SK-N-SH treated with all-trans-retinoic acid at 6 μM for 48 hours (cell line): Measurements from ENCODE around the gene PCDHGC3.

Source experiments
- ATAC-seq: fragments of 200-7000 bp; cut with Tn5 transposase; 3 replicates; pipeline ENCODE4 v1.9.1; 2020; ENCODE audit warnings: mild to moderate bottlenecking, moderate library complexity
- ARNTL ChIP-seq: fragments of 450-650 bp; formaldehyde crosslinking; IDR thresholded peaks from 2 replicates; pipeline ENCODE4 v1.5.0; 2020; ENCODE audit warnings: low read depth, mild to moderate bottlenecking, moderate library complexity, borderline replicate concordance
- BACH2 ChIP-seq: fragments of 250-450 bp; sonication (Bioruptor Pico); IDR thresholded peaks from 2 replicates; pipeline ENCODE4 v1.9.0; 2021; ENCODE audit warnings: mild to moderate bottlenecking, borderline replicate concordance
- ESRRG ChIP-seq: fragments of 250-450 bp; sonication (Bioruptor Pico); IDR thresholded peaks from 2 replicates; pipeline ENCODE4 v1.6.1; 2021; ENCODE audit warnings: mild to moderate bottlenecking
- GLIS3 ChIP-seq: fragments of 250-450 bp; sonication (Bioruptor Pico); IDR thresholded peaks from 2 replicates; pipeline ENCODE4 v1.5.0; 2020; ENCODE audit warnings: mild to moderate bottlenecking, moderate library complexity
- ISL1 ChIP-seq: fragments of 250-450 bp; sonication (Bioruptor Pico); IDR thresholded peaks from 2 replicates; pipeline ENCODE4 v2.1.2; 2022; ENCODE audit warnings: mild to moderate bottlenecking, moderate library complexity
- POU6F1 ChIP-seq: fragments of 250-450 bp; sonication (Bioruptor Pico); IDR thresholded peaks from 2 replicates; pipeline ENCODE4 v1.8.0; 2021; ENCODE audit warnings: low read depth, mild to moderate bottlenecking, moderate library complexity, borderline replicate concordance
- RARB ChIP-seq: fragments of 250-450 bp; sonication (Bioruptor Pico); IDR thresholded peaks from 2 replicates; pipeline ENCODE4 v1.8.0; 2021; ENCODE audit warnings: mild to moderate bottlenecking, moderate library complexity
- SNAI2 ChIP-seq: fragments of 250-450 bp; sonication (Bioruptor Pico); IDR thresholded peaks from 2 replicates; pipeline ENCODE4 v1.5.0; 2020; ENCODE audit warnings: mild to moderate bottlenecking, moderate library complexity
- TCF4 ChIP-seq: fragments of 250-450 bp; sonication (Bioruptor Pico); IDR thresholded peaks from 2 replicates; pipeline ENCODE4 v1.8.0; 2021; ENCODE audit warnings: mild to moderate bottlenecking, moderate library complexity, borderline replicate concordance
- TOX ChIP-seq: fragments of 250-450 bp; sonication (Bioruptor Pico); IDR thresholded peaks from 2 replicates; pipeline ENCODE4 v1.8.0; 2021; ENCODE audit warnings: mild to moderate bottlenecking, moderate library complexity, borderline replicate concordance
- TSHZ2 ChIP-seq: fragments of 250-450 bp; sonication (Bioruptor Pico); IDR thresholded peaks from 2 replicates; pipeline ENCODE4 v1.5.0; 2020; ENCODE audit warnings: mild to moderate bottlenecking, moderate library complexity
- ZC3H10 ChIP-seq: fragments of 250-450 bp; sonication (Bioruptor Pico); IDR thresholded peaks from 2 replicates; pipeline ENCODE4 v1.5.1; 2021; ENCODE audit warnings: mild to moderate bottlenecking, moderate library complexity
- ZFP3 ChIP-seq: fragments of 250-450 bp; sonication (Bioruptor Pico); IDR thresholded peaks from 2 replicates; pipeline ENCODE4 v1.5.0; 2020; ENCODE audit warnings: mild to moderate bottlenecking, moderate library complexity
- ZFP30 ChIP-seq: fragments of 450-650 bp; formaldehyde crosslinking; IDR thresholded peaks from 2 replicates; pipeline ENCODE4 v1.5.0; 2022; ENCODE audit warnings: mild to moderate bottlenecking, moderate library complexity
- ZNF70 ChIP-seq: fragments of 450-650 bp; formaldehyde crosslinking; IDR thresholded peaks from 2 replicates; pipeline ENCODE4 v1.5.0; 2020; ENCODE audit warnings: mild to moderate bottlenecking, moderate library complexity
- ZNF8 ChIP-seq: fragments of 450-650 bp; formaldehyde crosslinking; IDR thresholded peaks from 2 replicates; pipeline ENCODE4 v1.5.0; 2020; ENCODE audit warnings: mild to moderate bottlenecking, moderate library complexity
- TF ChIP-seq, protein P1 (sequence below): fragments of 250-450 bp; sonication (Bioruptor Pico); IDR thresholded peaks from 2 replicates; pipeline ENCODE4 v1.5.1; 2021; ENCODE audit warnings: mild to moderate bottlenecking, moderate library complexity
- TF ChIP-seq, protein P2 (sequence below): fragments of 250-450 bp; sonication (Bioruptor Pico); IDR thresholded peaks from 2 replicates; pipeline ENCODE4 v1.8.0; 2020; ENCODE audit warnings: mild to moderate bottlenecking, moderate library complexity, borderline replicate concordance

The PCDHGC3 gene

DNA sequence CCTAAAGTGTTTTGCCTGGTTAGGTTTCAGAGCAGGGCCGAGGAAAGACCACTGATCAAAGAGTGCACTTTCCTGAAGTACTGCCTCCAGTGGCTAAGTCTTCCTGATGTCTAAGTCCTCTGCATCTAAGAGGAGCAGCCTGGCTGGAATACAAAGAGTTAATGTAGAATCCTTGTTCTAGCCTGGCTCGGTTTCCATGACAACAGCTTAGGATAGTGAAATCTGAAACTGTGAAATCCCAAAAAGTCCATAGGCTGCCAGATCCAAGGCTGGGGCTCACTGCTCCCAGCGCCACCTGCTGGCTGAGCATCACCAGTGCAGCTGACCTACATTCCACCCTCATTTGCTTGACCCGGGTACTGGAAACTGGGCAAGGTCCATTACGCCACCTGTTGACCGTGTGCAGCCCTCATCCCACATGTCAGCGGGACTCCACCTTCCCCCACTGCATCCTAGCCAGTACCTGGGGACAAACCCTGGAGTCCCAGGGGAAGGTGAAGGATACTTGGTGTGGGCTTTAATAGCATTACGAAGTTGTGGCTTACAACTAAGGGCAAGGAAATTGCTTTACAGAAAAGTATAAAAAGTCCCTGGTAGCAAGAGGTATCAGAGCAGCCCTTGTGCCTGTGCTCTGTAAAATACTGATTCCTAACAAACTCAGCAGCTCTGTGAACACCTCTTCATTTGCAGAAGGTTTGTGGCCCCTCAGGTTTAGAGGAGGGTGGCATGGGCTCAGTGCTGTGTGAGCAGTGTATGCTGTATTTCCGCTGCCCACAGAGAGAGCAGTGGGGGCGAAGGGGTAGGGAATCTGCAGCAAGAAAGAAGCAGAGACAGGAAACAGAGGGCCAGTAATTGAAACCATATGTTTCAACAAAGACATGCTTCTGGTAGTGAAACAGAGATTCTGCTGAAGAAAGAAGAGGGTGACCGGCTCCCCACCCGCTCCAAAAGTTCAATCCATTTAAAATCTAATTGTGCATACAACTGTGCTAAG, 49.1 kb downstream of the PCDHGC3 start:
- ATAC-seq, result peak; percentile 81
- TF ChIP-seq, protein P1, sequence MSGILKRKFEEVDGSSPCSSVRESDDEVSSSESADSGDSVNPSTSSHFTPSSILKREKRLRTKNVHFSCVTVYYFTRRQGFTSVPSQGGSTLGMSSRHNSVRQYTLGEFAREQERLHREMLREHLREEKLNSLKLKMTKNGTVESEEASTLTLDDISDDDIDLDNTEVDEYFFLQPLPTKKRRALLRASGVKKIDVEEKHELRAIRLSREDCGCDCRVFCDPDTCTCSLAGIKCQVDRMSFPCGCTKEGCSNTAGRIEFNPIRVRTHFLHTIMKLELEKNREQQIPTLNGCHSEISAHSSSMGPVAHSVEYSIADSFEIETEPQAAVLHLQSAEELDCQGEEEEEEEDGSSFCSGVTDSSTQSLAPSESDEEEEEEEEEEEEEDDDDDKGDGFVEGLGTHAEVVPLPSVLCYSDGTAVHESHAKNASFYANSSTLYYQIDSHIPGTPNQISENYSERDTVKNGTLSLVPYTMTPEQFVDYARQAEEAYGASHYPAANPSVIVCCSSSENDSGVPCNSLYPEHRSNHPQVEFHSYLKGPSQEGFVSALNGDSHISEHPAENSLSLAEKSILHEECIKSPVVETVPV, result no peak
- TF ChIP-seq TSHZ2 (CRISPR knock-in tag) (peak; percentile 57; the same call in 1 of the 2 replicates), TCF4 (CRISPR knock-in tag) (peak; percentile 90), ESRRG (CRISPR knock-in tag) (no peak), ZFP3 (CRISPR knock-in tag) (peak; percentile 37; the same call in 1 of the 2 replicates), ZNF70 (peak; percentile 8; the same call in 1 of the 2 replicates), RARB (no peak), BACH2 (CRISPR knock-in tag) (no peak)

DNA sequence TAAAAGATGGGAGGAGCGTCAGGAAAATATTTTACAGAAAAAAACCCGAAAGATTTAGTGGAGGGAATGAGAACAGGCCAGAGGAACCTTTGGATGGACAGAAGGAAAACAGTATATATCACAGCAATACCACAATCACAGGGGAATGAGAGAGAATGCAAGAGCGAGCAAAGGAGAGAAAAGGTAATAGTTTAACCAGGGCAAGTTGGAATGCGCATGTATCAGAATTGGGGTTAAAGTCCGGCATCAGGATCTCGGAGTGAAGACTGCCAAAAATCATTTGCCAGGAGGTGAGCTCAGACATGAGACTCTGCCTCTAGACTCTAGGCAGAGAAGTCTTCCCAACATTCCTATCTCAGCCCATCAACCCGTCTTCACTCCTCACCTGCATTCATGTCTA, 49.9 kb downstream of the PCDHGC3 start:
- no peak for TF ChIP-seq ISL1
- TF ChIP-seq TSHZ2 (CRISPR knock-in tag), result 0 out of 2 replicates have a peak, but pooled peaks have one; percentile 35
- TF ChIP-seq ZNF70, result no peak
- TF ChIP-seq POU6F1, result no peak
- TF ChIP-seq ARNTL (CRISPR knock-in tag), result no peak
- TF ChIP-seq GLIS3 (CRISPR knock-in tag), result 0 out of 2 replicates have a peak, but pooled peaks have one; percentile 62
- no peak for TF ChIP-seq TOX
- no peak for TF ChIP-seq SNAI2
- peak; percentile 0; the same call in 1 of the 3 replicates for ATAC-seq

GRCh38 chr5:141527426-141527825, 51.7 kb downstream of the PCDHGC3 start:
- no peak for ATAC-seq
- TF ChIP-seq ZFP30, result no peak
- no peak for TF ChIP-seq ZFP3 (CRISPR knock-in tag)
- no peak for TF ChIP-seq GLIS3 (CRISPR knock-in tag)
- TF ChIP-seq TOX, result no peak
- TF ChIP-seq RARB, result no peak
- TF ChIP-seq, protein P1, result no peak
- TF ChIP-seq TSHZ2 (CRISPR knock-in tag), result no peak
- TF ChIP-seq ZC3H10 (CRISPR knock-in tag), result no peak
- TF ChIP-seq ARNTL (CRISPR knock-in tag), result no peak
- TF ChIP-seq ZNF8, result no peak
- TF ChIP-seq, protein P2, sequence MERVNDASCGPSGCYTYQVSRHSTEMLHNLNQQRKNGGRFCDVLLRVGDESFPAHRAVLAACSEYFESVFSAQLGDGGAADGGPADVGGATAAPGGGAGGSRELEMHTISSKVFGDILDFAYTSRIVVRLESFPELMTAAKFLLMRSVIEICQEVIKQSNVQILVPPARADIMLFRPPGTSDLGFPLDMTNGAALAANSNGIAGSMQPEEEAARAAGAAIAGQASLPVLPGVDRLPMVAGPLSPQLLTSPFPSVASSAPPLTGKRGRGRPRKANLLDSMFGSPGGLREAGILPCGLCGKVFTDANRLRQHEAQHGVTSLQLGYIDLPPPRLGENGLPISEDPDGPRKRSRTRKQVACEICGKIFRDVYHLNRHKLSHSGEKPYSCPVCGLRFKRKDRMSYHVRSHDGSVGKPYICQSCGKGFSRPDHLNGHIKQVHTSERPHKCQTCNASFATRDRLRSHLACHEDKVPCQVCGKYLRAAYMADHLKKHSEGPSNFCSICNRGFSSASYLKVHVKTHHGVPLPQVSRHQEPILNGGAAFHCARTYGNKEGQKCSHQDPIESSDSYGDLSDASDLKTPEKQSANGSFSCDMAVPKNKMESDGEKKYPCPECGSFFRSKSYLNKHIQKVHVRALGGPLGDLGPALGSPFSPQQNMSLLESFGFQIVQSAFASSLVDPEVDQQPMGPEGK (CRISPR knock-in tag), result no peak
- TF ChIP-seq POU6F1, result no peak
